NCI-H524 treated with DMSO at 0.1 percent for 48 hours (cell line): ENCODE data around the gene CLDN14.
"Not testable (repeated sequence)": the region's sequence is repeated elsewhere in the genome, so short reads cannot be mapped to it uniquely, and the experiment has no call there.

Experiments used
- DNase-seq: peaks from one replicate; lab custom pipeline; 2025; lab: John Stamatoyannopoulos, UW

The CLDN14 gene

GRCh38 chr21:36501589-36501892 is 21.6 kb upstream of the CLDN14 start:
- DNase-seq: no peak

- no peak for DNase-seq
Measured at GRCh38 chr21:36499578-36500471, 19.9 kb upstream of the CLDN14 start.

- DNase-seq: no peak
Measured at GRCh38 chr21:36494557-36494956, 14.6 kb upstream of the CLDN14 start.

GRCh38 chr21:36491209-36491910 is 11.4 kb upstream of the CLDN14 start:
- no peak for DNase-seq

GRCh38 chr21:36489776-36490165 is 9.8 kb upstream of the CLDN14 start:
- DNase-seq: no peak

GRCh38 chr21:36489103-36489775 is 9.3 kb upstream of the CLDN14 start:
- DNase-seq: no peak

- no peak for DNase-seq
Measured at GRCh38 chr21:36487641-36488307, 7.9 kb upstream of the CLDN14 start.

- DNase-seq: no peak
Measured at GRCh38 chr21:36486246-36486645, 6.3 kb upstream of the CLDN14 start.

GRCh38 chr21:36485476-36485875 is 5.6 kb upstream of the CLDN14 start:
- DNase-seq: no peak

- no peak for DNase-seq
Measured at GRCh38 chr21:36483095-36483494, 3.2 kb upstream of the CLDN14 start.

- no peak for DNase-seq
Measured at GRCh38 chr21:36482673-36483072, 2.8 kb upstream of the CLDN14 start.

- DNase-seq: no peak
Measured at GRCh38 chr21:36482181-36482580, 2.3 kb upstream of the CLDN14 start.

GRCh38 chr21:36481639-36482038 is 1.7 kb upstream of the CLDN14 start:
- no peak for DNase-seq

- no peak for DNase-seq
Measured at GRCh38 chr21:36480618-36481017, 696 bp upstream of the CLDN14 start.

GRCh38 chr21:36478941-36479340 is 981 bp downstream of the CLDN14 start:
- DNase-seq: no peak

- no peak for DNase-seq
Measured at GRCh38 chr21:36478207-36478701, 1.7 kb downstream of the CLDN14 start.

GRCh38 chr21:36477559-36477958 is 2.4 kb downstream of the CLDN14 start:
- DNase-seq: no peak

- DNase-seq: no peak
Measured at GRCh38 chr21:36477001-36477400, 2.9 kb downstream of the CLDN14 start.

GRCh38 chr21:36476541-36476940 is 3.4 kb downstream of the CLDN14 start:
- DNase-seq: not testable (repeated sequence)

- no peak for DNase-seq
Measured at GRCh38 chr21:36474591-36474990, 5.3 kb downstream of the CLDN14 start.

GRCh38 chr21:36473203-36473602 is 6.7 kb downstream of the CLDN14 start:
- DNase-seq: no peak

- no peak for DNase-seq
Measured at GRCh38 chr21:36472377-36472776, 7.5 kb downstream of the CLDN14 start.
